ENCODE data around the gene MYCBPAP. TPM values are rescaled to one million over a fixed set of nuclear protein-coding genes. Genes with fewer than 3 reads are reported as not detected.

The MYCBPAP gene
- total RNA-seq, 1 experiment from 2014 or later, result not detected

GRCh38 chr17:50482516-50482915 lies 25.7 kb upstream of the MYCBPAP start (continued):
- peak; percentile 52; the same call in 1 of the 2 replicates for TF ChIP-seq POLR2AphosphoS5 (IDR thresholded peaks at IDR 0.05; ENCODE audit: low read depth, low read length)

DNA sequence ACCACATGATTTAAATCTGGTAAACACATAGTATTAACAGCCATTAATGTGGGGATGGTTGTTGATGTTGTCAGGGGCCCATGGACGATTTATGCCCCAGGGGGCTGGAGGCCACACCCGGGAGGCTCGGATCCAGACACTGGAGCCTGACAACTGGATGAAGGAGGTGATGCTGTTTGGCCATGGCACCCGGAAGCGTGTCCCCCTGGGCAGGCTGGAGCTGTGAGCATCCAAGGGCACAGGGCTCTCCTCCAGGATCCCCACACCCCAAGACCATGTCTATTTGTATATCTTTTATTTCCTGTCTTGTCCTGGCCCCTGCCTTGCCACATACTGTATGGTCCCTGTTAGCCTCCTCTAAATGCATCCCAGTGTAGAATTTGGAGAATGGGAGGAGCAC lies 25.0 kb upstream of the MYCBPAP start:
- H3K79me2 ChIP-seq (ENCODE audit: insufficient read depth, low read length), result peaks cover 26% of the 10 kb centered on the region
- intact Hi-C loops (cut with micrococcal nuclease), result loop anchor here (2.0 kb wide), 4 partner anchors 52 to 468 kb away; no protein-coding TSS in a partner anchor
- ChIA-PET CTCF (interaction anchor here (0.7 to 2.5 kb wide), 7 partner anchors 18 to 223 kb away, joined by 3 to 16 read pairs (median 8); no protein-coding TSS in a partner anchor), RAD21 (ENCODE audit: low non-redundant PET in 1 of 2, low total read pairs in 2 of 2, uncharacterized antibody in 2 of 2, unreplicated experiment in 2 of 2) (interaction anchor here (0.6 to 1.1 kb wide), 10 partner anchors 13 to 359 kb away, joined by 3 to 4 read pairs (median 3); no protein-coding TSS in a partner anchor), POLR2A (interaction anchor here (1.1 kb wide), 1 partner anchor 86 kb away, joined by 3 read pairs; the partner anchor contains the start of gene LRRC59)
- DNase-seq (ENCODE audit: low read depth, low spot score) (no peak), ATAC-seq (no peak)
- no peak for TF ChIP-seq CTCF (IDR thresholded peaks at IDR 0.05 in 2 of 3, conservative IDR thresholded peaks at IDR 0.05 in 1 of 3; ENCODE audit: borderline replicate concordance in 1 of 3, insufficient read depth in 1 of 3, low read depth in 2 of 3, low read length in 2 of 3)
- TF ChIP-seq, protein P1, sequence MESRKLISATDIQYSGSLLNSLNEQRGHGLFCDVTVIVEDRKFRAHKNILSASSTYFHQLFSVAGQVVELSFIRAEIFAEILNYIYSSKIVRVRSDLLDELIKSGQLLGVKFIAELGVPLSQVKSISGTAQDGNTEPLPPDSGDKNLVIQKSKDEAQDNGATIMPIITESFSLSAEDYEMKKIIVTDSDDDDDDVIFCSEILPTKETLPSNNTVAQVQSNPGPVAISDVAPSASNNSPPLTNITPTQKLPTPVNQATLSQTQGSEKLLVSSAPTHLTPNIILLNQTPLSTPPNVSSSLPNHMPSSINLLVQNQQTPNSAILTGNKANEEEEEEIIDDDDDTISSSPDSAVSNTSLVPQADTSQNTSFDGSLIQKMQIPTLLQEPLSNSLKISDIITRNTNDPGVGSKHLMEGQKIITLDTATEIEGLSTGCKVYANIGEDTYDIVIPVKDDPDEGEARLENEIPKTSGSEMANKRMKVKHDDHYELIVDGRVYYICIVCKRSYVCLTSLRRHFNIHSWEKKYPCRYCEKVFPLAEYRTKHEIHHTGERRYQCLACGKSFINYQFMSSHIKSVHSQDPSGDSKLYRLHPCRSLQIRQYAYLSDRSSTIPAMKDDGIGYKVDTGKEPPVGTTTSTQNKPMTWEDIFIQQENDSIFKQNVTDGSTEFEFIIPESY (IDR thresholded peaks at IDR 0.05; ENCODE audit: extremely low read depth, insufficient replicate concordance, low read length), result no peak
- TF ChIP-seq POLR2A (IDR thresholded peaks at IDR 0.05; ENCODE audit: borderline replicate concordance, extremely low read depth, insufficient read depth, insufficient read length), result no peak
- TF ChIP-seq RAD21 (IDR thresholded peaks at IDR 0.05; ENCODE audit: low read depth), result no peak
- no peaks in the 10 kb centered on the region for H3K27me3 ChIP-seq (ENCODE audit: insufficient read depth, low read length)
- H3K27ac ChIP-seq (ENCODE audit: low read depth, low read length), result peak overlapping the region; percentile 63; the same call in 1 of the 2 replicates
- H3K9me3 ChIP-seq (ENCODE audit: control insufficient read depth in 1 of 2, insufficient read depth in 1 of 2, low read depth in 1 of 2, low read length in 2 of 2), result no peaks in the 10 kb centered on the region
- no peak overlapping the region for H3K4me3 ChIP-seq (replicated peaks in 1 of 2; ENCODE audit: low read depth in 1 of 2, low read length in 2 of 2)
- peak overlapping the region; percentile 74; the same call in 1 of the 2 replicates for H3K4me2 ChIP-seq (ENCODE audit: low read length)
- H3K4me1 ChIP-seq (ENCODE audit: control insufficient read depth in 1 of 2, insufficient read depth in 2 of 2, low read length in 2 of 2), result peaks cover 19 to 47% of the 10 kb centered on the region in 2 experiments
- H3K9me2 ChIP-seq (ENCODE audit: insufficient read depth), result no peaks in the 10 kb centered on the region
- peaks cover 24 to 41% of the 10 kb centered on the region in 2 experiments for H3K36me3 ChIP-seq (ENCODE audit: control insufficient read depth in 1 of 2, insufficient read depth in 2 of 2, low read length in 2 of 2)
- BruUV-seq (replicated peaks), result no TSS peak
- no peaks in the 10 kb centered on the region for H4K20me1 ChIP-seq (ENCODE audit: insufficient read depth)
- no peak overlapping the region for H2AFZ ChIP-seq (ENCODE audit: low read depth, low read length, poor library complexity, severe bottlenecking)
- H3K9ac ChIP-seq (ENCODE audit: low read length), result no peak overlapping the region; the same call in 1 of the 2 replicates
